Activated T-cell treated with anti-CD3 and anti-CD28 coated beads, Interleukin-2, amount 50 U/mL, for 4 hours (primary cell): ENCODE measurements around the gene ZC3H12D. TPM values are rescaled to one million over a fixed set of nuclear protein-coding genes. Genes with fewer than 3 reads are reported as not detected.
"Not testable (repeated sequence)": the region's sequence is repeated elsewhere in the genome, so short reads cannot be mapped to it uniquely, and the experiment has no call there.

Experiments
- ATAC-seq, 2 donors: fragments of 200-7000 bp; cut with Tn5 transposase; one replicate each; pipeline ENCODE4 v1.10.0; 2021
- DNase-seq: peaks from one replicate; pipeline ENCODE4 v3.0.0-alpha.2; 2020
- H3K27me3 Mint-ChIP-seq: one replicate; pipeline ENCODE4 v1.8.0; 2021; ENCODE audit warnings: low read depth, mixed read lengths
- H3K36me3 Mint-ChIP-seq: one replicate; pipeline ENCODE4 v1.8.0; 2022; ENCODE audit warnings: mixed read lengths; ENCODE audit not compliant: insufficient read depth
- H3K4me1 Mint-ChIP-seq: one replicate; pipeline ENCODE4 v1.8.0; 2021; ENCODE audit warnings: low read depth, mixed read lengths
- H3K4me3 Mint-ChIP-seq: one replicate; pipeline ENCODE4 v1.8.0; 2021; ENCODE audit warnings: mild to moderate bottlenecking, moderate library complexity, mixed read lengths
- H3K9me3 Mint-ChIP-seq: one replicate; pipeline ENCODE4 v1.8.0; 2021; ENCODE audit warnings: mixed read lengths
- total RNA-seq, 3 donors: library from RNA; stranded (reverse); gene quantifications; one replicate each; pipeline ENCODE4 v1.2.1, GENCODE V29; 2021

The ZC3H12D gene
- total RNA-seq, 3 donors from 2014 or later: 22.2 to 51.5 (median 42.5) TPM

GRCh38 chr6:149476789-149477455, 7.9 kb downstream of the ZC3H12D start:
- Mint-ChIP-seq H3K4me1 (peaks cover 76% of the 10 kb centered on the region), H3K4me3 (peak overlapping the region; percentile 8), H3K27me3 (no peaks in the 10 kb centered on the region), H3K36me3 (peaks cover 40% of the 10 kb centered on the region), H3K9me3 (no peaks in the 10 kb centered on the region)
- ATAC-seq (no peak), DNase-seq (no peak)

GRCh38 chr6:149474108-149474935, 10.5 kb downstream of the ZC3H12D start:
- Mint-ChIP-seq H3K36me3 (peaks cover 40% of the 10 kb centered on the region), H3K4me1 (peaks cover 70% of the 10 kb centered on the region), H3K4me3 (no peak overlapping the region), H3K9me3 (no peaks in the 10 kb centered on the region), H3K27me3 (no peaks in the 10 kb centered on the region)
- no peak for ATAC-seq
- no peak for DNase-seq

GRCh38 chr6:149473080-149474052, 11.4 kb downstream of the ZC3H12D start:
- DNase-seq: no peak
- H3K27me3 Mint-ChIP-seq: no peaks in the 10 kb centered on the region
- H3K36me3 Mint-ChIP-seq: peaks cover 34% of the 10 kb centered on the region
- ATAC-seq: no peak
- peak overlapping the region; percentile 42 for H3K4me3 Mint-ChIP-seq
- peaks cover 69% of the 10 kb centered on the region for H3K4me1 Mint-ChIP-seq
- H3K9me3 Mint-ChIP-seq: no peaks in the 10 kb centered on the region

GRCh38 chr6:149472241-149472640, 12.6 kb downstream of the ZC3H12D start:
- Mint-ChIP-seq H3K27me3 (no peaks in the 10 kb centered on the region), H3K4me1 (peaks cover 74% of the 10 kb centered on the region), H3K36me3 (peaks cover 33% of the 10 kb centered on the region), H3K9me3 (no peaks in the 10 kb centered on the region), H3K4me3 (no peak overlapping the region)
- DNase-seq: no peak
- peak; percentile 38 to 46 for ATAC-seq

GRCh38 chr6:149471801-149472200, 13.0 kb downstream of the ZC3H12D start:
- no peak for DNase-seq
- H3K27me3 Mint-ChIP-seq: no peaks in the 10 kb centered on the region
- H3K9me3 Mint-ChIP-seq: no peaks in the 10 kb centered on the region
- H3K36me3 Mint-ChIP-seq: peaks cover 30% of the 10 kb centered on the region
- peak overlapping the region; percentile 8 for H3K4me3 Mint-ChIP-seq
- peak; percentile 44 to 50 for ATAC-seq
- H3K4me1 Mint-ChIP-seq: peaks cover 74% of the 10 kb centered on the region

- no peak overlapping the region for H3K4me3 Mint-ChIP-seq
Measured at GRCh38 chr6:149470948-149471347, 13.9 kb downstream of the ZC3H12D start.

GRCh38 chr6:149468179-149468578, 16.6 kb downstream of the ZC3H12D start:
- H3K4me1 Mint-ChIP-seq: peaks cover 78% of the 10 kb centered on the region
- no peak for ATAC-seq
- DNase-seq: no peak
- H3K9me3 Mint-ChIP-seq: no peaks in the 10 kb centered on the region
- H3K4me3 Mint-ChIP-seq: peak overlapping the region; percentile 52
- no peaks in the 10 kb centered on the region for H3K27me3 Mint-ChIP-seq
- H3K36me3 Mint-ChIP-seq: peaks cover 35% of the 10 kb centered on the region

More at GRCh38 chr6:149470948-149471347, 13.9 kb downstream of the ZC3H12D start:
- ATAC-seq (no peak), DNase-seq (no peak)
- Mint-ChIP-seq H3K4me1 (peaks cover 74% of the 10 kb centered on the region), H3K36me3 (peaks cover 28% of the 10 kb centered on the region), H3K9me3 (no peaks in the 10 kb centered on the region), H3K27me3 (no peaks in the 10 kb centered on the region)

GRCh38 chr6:149467265-149467664, 17.5 kb downstream of the ZC3H12D start:
- no peak overlapping the region for H3K4me3 Mint-ChIP-seq
- no peaks in the 10 kb centered on the region for H3K27me3 Mint-ChIP-seq
- H3K4me1 Mint-ChIP-seq: peaks cover 71% of the 10 kb centered on the region
- no peaks in the 10 kb centered on the region for H3K9me3 Mint-ChIP-seq
- DNase-seq: no peak
- ATAC-seq: no peak
- peaks cover 44% of the 10 kb centered on the region for H3K36me3 Mint-ChIP-seq

- H3K36me3 Mint-ChIP-seq: peaks cover 45% of the 10 kb centered on the region
- peaks cover 50% of the 10 kb centered on the region for H3K4me1 Mint-ChIP-seq
- H3K27me3 Mint-ChIP-seq: no peaks in the 10 kb centered on the region
- H3K9me3 Mint-ChIP-seq: no peaks in the 10 kb centered on the region
- DNase-seq: no peak
- H3K4me3 Mint-ChIP-seq: no peak overlapping the region
- peak in 1 of 2 donors; percentile 27 for ATAC-seq
Measured at GRCh38 chr6:149464411-149464810, 20.4 kb downstream of the ZC3H12D start.

- Mint-ChIP-seq H3K36me3 (peaks cover 51% of the 10 kb centered on the region), H3K27me3 (no peaks in the 10 kb centered on the region), H3K4me3 (no peak overlapping the region), H3K4me1 (peaks cover 51% of the 10 kb centered on the region), H3K9me3 (no peaks in the 10 kb centered on the region)
- ATAC-seq (no peak), DNase-seq (no peak)
Measured at GRCh38 chr6:149463781-149464180, 21.0 kb downstream of the ZC3H12D start.

- not testable (repeated sequence) for H3K9me3 Mint-ChIP-seq, DNase-seq, H3K27me3 Mint-ChIP-seq, ATAC-seq, H3K4me3 Mint-ChIP-seq
- H3K36me3 Mint-ChIP-seq: peaks cover 48% of the 10 kb centered on the region
- peaks cover 47% of the 10 kb centered on the region for H3K4me1 Mint-ChIP-seq
Measured at GRCh38 chr6:149462712-149463111, 22.1 kb downstream of the ZC3H12D start.

GRCh38 chr6:149461670-149462069, 23.1 kb downstream of the ZC3H12D start:
- ATAC-seq: no peak
- Mint-ChIP-seq H3K36me3 (peaks cover 53% of the 10 kb centered on the region), H3K4me1 (peaks cover 37% of the 10 kb centered on the region), H3K9me3 (no peaks in the 10 kb centered on the region), H3K4me3 (no peak overlapping the region), H3K27me3 (no peaks in the 10 kb centered on the region)
- no peak for DNase-seq

- not testable (repeated sequence) for ATAC-seq, DNase-seq
Measured at GRCh38 chr6:149460249-149460648, 24.6 kb downstream of the ZC3H12D start.

GRCh38 chr6:149459761-149460160, 25.1 kb downstream of the ZC3H12D start:
- Mint-ChIP-seq H3K4me3 (no peak overlapping the region), H3K36me3 (peaks cover 53% of the 10 kb centered on the region), H3K27me3 (no peaks in the 10 kb centered on the region), H3K4me1 (peaks cover 28% of the 10 kb centered on the region), H3K9me3 (no peaks in the 10 kb centered on the region)
- DNase-seq: no peak
- ATAC-seq: peak; percentile 33 to 36

More at GRCh38 chr6:149460249-149460648, 24.6 kb downstream of the ZC3H12D start:
- H3K9me3 Mint-ChIP-seq, H3K27me3 Mint-ChIP-seq, H3K4me3 Mint-ChIP-seq: not testable (repeated sequence)
- Mint-ChIP-seq H3K4me1 (peaks cover 31% of the 10 kb centered on the region), H3K36me3 (peaks cover 53% of the 10 kb centered on the region)
